ENCODE data around the gene SBF2. TPM values are rescaled to one million over a fixed set of nuclear protein-coding genes. Genes with fewer than 3 reads are reported as not detected.
"Not testable (repeated sequence)": the region's sequence is repeated elsewhere in the genome, so short reads cannot be mapped to it uniquely, and the experiment has no call there.

SBF2 gene
- total and polyA plus RNA-seq, 7 experiments from 2014 or later = 4.2 to 35.2 (median 13.3) TPM

DNA sequence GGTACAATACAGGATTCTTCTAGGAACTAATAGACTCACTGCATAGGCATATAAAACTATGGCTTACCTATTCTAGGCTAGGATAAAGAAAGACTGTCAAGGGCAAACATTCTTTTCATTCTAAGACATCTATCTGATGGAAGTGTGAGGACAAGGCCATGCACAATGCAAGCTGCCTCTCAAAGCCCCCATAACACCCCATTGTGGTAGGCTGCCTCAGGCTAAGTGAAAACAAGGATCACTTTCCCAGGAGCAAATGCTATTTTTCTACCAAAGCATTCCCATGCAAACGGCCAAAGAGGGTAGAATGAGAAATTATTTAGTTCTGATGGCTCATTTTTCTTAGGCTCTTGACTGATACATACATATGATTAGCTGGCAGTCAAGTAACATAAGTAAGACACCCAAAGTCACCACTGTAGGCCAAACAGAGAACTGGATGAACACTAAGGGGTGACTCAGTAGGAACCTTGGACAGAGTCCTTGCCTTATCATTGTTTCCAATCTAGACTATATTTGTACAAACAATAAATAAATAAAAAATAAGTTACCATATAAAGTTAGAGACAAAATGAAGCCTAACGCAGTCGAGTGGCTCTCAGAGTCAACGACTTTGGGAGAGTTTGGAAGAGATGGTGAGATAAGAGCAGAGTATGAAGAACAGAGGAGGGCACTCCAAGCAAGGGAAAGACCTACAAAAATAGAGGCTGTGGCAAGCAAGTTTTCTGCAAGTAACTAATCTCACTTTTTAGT is 303.6 kb downstream of the SBF2 start:
- Mint-ChIP-seq H3K4me3 (no peak overlapping the region), H3K27ac (no peak overlapping the region), H3K9me3 (peaks cover 0 to 6% (median 0%) of the 10 kb centered on the region in 11 donors), H3K36me3 (peaks cover 5 to 64% (median 40%) of the 10 kb centered on the region in 5 donors), H3K4me1 (peaks cover 0 to 6% (median 0%) of the 10 kb centered on the region in 7 donors), H3K27me3 (no peaks in the 10 kb centered on the region)
- H3K27ac ChIP-seq (ENCODE audit: low read depth, low read length) = no peak overlapping the region
- ChIA-PET POLR2A (no interaction called here), CTCF (no interaction called here)
- intact Hi-C loops (cut with micrococcal nuclease) = no loop called here
- H3K27me3 ChIP-seq (ENCODE audit: control insufficient read depth in 2 of 2, insufficient read depth in 2 of 2, low read length in 2 of 2) = no peaks in the 10 kb centered on the region
- no peaks in the 10 kb centered on the region for H3K9me3 ChIP-seq (ENCODE audit: control insufficient read depth in 2 of 3, low read length in 3 of 3)
- H3K4me3 ChIP-seq (ENCODE audit: low read length) = no peak overlapping the region
- no peak for DNase-seq
- H3K36me3 ChIP-seq (ENCODE audit: control insufficient read depth in 2 of 3, insufficient read depth in 3 of 3, low read length in 3 of 3) = no peaks in the 10 kb centered on the region
- no peaks in the 10 kb centered on the region for H3K4me1 ChIP-seq (ENCODE audit: control insufficient read depth in 2 of 2, insufficient read depth in 2 of 2, low read length in 2 of 2)
- ATAC-seq = no peak

DNA sequence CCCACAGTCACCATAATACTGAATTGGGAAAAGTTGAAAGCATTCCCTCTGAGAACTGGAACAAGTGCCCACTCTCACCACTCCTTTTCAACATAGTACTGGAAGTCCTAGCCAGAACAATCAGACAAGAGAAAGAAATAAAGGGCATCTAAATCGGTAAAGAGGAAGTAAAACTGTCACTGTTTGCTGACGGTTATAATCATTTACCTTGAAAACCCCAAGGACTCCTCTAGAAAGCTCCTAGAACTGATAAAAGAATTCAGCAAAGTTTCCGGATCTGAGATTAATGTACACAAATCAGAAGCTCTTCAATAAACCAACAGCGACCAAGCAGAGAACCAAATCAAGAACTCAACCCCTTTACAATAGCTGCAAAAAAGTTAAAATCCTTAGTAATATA is 306.7 kb downstream of the SBF2 start:
- H3K4me3 Mint-ChIP-seq; DNase-seq; H3K27me3 Mint-ChIP-seq; CTCF ChIA-PET; H3K4me3 ChIP-seq (ENCODE audit: low read length); intact Hi-C loops (cut with micrococcal nuclease); H3K36me3 ChIP-seq (ENCODE audit: control insufficient read depth in 2 of 3, insufficient read depth in 3 of 3, low read length in 3 of 3); H3K27ac Mint-ChIP-seq; H3K27ac ChIP-seq (ENCODE audit: low read depth, low read length); H3K27me3 ChIP-seq (ENCODE audit: control insufficient read depth in 2 of 2, insufficient read depth in 2 of 2, low read length in 2 of 2); H3K9me3 Mint-ChIP-seq; ATAC-seq; H3K9me3 ChIP-seq (ENCODE audit: control insufficient read depth in 2 of 3, low read length in 3 of 3); H3K4me1 ChIP-seq (ENCODE audit: control insufficient read depth in 2 of 2, insufficient read depth in 2 of 2, low read length in 2 of 2): not testable (repeated sequence)
- H3K4me1 Mint-ChIP-seq = peaks cover 0 to 13% (median 0%) of the 10 kb centered on the region in 7 donors
- H3K36me3 Mint-ChIP-seq = peaks cover 7 to 73% (median 54%) of the 10 kb centered on the region in 5 donors
- POLR2A ChIA-PET = interaction anchor here (0.7 kb wide), 1 partner anchor 128 kb away, joined by 3 read pairs; no protein-coding TSS in a partner anchor

DNA sequence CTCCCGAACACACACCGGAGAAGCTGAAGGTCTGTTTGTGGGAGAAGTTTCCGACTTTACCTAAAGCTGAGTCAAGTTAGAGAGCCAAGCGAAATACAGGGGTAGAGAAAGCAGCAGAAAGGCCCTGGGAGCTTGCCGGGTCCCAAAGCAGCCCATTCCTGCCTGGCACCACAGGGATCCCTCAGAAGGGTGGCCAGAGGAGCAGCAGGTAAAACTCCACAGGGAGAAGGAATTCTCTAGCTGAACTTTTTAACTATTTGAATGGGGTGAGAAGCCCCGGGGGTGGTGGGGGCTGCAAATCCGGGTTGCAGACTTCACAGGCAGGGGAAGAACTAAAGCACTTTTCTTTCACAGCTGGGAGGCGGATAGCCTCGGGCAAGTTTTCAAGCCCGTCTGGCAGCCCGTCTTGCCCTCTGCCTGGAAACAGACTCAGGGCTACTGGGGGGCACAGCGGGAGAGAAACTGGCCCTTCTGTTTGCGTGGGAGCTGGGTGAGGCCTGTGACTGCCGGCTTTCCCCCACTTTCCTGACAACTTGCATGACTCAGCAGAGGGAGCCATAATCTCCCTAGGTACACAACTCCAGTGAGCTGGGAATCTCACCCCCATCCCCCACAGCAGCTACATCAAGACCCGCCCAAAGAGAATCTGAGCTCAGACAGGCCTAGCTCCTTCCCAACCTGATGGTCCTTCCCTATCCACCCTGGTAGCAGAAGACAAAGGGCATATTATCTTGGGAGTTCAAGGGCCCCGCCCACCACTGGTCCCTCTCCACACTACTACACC is 311.0 kb downstream of the SBF2 start:
- Mint-ChIP-seq H3K36me3 (peaks cover 3 to 52% (median 40%) of the 10 kb centered on the region in 5 donors), H3K4me3 (no peak overlapping the region), H3K27me3 (no peaks in the 10 kb centered on the region), H3K4me1 (peaks cover 0 to 13% (median 0%) of the 10 kb centered on the region in 7 donors), H3K27ac (peak overlapping the region in 2 of 9 donors; percentile 36 to 59), H3K9me3 (no peaks in the 10 kb centered on the region)
- intact Hi-C loops (cut with micrococcal nuclease) = no loop called here
- Histone ChIP-seq H3K9me3 (ENCODE audit: control insufficient read depth in 2 of 3, low read length in 3 of 3) (no peaks in the 10 kb centered on the region), H3K27ac (ENCODE audit: low read depth, low read length) (no peak overlapping the region), H3K4me3 (ENCODE audit: low read length) (no peak overlapping the region), H3K36me3 (ENCODE audit: control insufficient read depth in 2 of 3, insufficient read depth in 3 of 3, low read length in 3 of 3) (no peaks in the 10 kb centered on the region), H3K27me3 (ENCODE audit: control insufficient read depth in 2 of 2, insufficient read depth in 2 of 2, low read length in 2 of 2) (no peaks in the 10 kb centered on the region), H3K4me1 (ENCODE audit: control insufficient read depth in 2 of 2, insufficient read depth in 2 of 2, low read length in 2 of 2) (no peaks in the 10 kb centered on the region)
- ChIA-PET POLR2A (no interaction called here), CTCF (interaction anchor here (2.2 kb wide), 1 partner anchor 10 kb away, joined by 6 read pairs; no protein-coding TSS in a partner anchor)
- ATAC-seq (no peak), DNase-seq (no peak)

DNA sequence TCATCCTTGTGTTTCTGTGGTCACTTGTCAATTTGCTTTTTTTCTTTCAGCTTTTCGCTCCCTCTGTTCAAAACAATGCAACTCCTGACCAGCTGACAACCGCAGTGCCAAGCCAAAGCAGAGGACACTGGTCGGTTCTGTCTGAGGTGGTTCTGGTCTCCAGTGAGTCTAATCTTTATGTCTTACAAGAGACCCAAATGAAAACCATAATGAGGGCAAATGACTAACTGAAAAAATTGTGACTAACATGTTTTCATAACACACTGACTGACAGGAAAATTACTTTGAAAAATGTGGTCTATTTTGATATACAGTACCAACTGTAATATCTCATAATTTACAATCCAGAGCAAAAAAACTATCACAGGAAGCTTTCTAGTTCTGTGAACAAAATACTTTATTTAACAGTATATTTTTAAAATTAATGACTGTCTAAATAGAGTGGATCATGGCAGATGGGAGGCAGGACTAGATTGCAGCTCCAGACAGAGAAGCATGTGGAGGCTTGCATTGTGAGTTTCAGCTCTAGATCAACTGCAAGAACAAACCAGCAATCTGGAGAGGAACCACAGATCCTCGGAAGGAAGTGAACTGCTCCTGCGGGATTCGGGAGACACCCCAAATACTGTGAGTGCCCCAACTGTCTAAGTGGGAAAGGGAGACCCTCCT is 311.8 kb downstream of the SBF2 start:
- intact Hi-C loops (cut with micrococcal nuclease) = no loop called here
- no peaks in the 10 kb centered on the region for H3K27me3 Mint-ChIP-seq
- H3K36me3 Mint-ChIP-seq = peaks cover 3 to 45% (median 32%) of the 10 kb centered on the region in 5 donors
- DNase-seq (no peak), ATAC-seq (no peak)
- H3K4me1 Mint-ChIP-seq = peaks cover 0 to 13% (median 0%) of the 10 kb centered on the region in 7 donors
- H3K9me3 Mint-ChIP-seq = no peaks in the 10 kb centered on the region
- no peak overlapping the region for H3K27ac Mint-ChIP-seq
- no peak overlapping the region for H3K4me3 Mint-ChIP-seq
- no peaks in the 10 kb centered on the region for H3K9me3 ChIP-seq (ENCODE audit: control insufficient read depth in 2 of 3, low read length in 3 of 3)
- H3K27me3 ChIP-seq (ENCODE audit: control insufficient read depth in 2 of 2, insufficient read depth in 2 of 2, low read length in 2 of 2) = no peaks in the 10 kb centered on the region
- H3K36me3 ChIP-seq (ENCODE audit: control insufficient read depth in 2 of 3, insufficient read depth in 3 of 3, low read length in 3 of 3) = no peaks in the 10 kb centered on the region
- ChIA-PET CTCF (interaction anchor here (2.2 kb wide), 1 partner anchor 9 kb away, joined by 6 read pairs; no protein-coding TSS in a partner anchor), POLR2A (no interaction called here)
- H3K27ac ChIP-seq (ENCODE audit: low read depth, low read length) = no peak overlapping the region
- H3K4me3 ChIP-seq (ENCODE audit: low read length) = no peak overlapping the region
- no peaks in the 10 kb centered on the region for H3K4me1 ChIP-seq (ENCODE audit: control insufficient read depth in 2 of 2, insufficient read depth in 2 of 2, low read length in 2 of 2)

DNA sequence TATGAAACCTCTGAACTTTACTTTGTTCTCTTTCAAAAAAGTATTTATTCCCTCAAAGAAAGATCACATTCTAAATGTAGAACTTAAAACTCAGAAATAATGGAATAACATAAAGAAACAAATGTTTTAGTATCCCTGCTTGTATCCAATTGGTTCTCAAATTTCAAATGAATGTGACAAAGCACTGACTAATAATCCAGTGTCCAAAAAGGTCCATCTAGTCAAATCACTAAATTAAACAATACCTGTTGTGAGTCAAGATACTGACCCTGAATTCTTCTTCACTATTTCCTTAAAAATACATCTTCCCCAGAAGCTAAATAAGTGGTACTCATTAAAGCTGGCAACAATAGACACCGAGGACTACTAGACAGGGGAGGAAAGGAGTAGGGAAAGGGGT is 313.1 kb downstream of the SBF2 start:
- ChIA-PET CTCF (no interaction called here), POLR2A (no interaction called here)
- intact Hi-C loops (cut with micrococcal nuclease) = no loop called here
- no peaks in the 10 kb centered on the region for H3K27me3 Mint-ChIP-seq
- H3K4me1 Mint-ChIP-seq = peaks cover 0 to 6% (median 0%) of the 10 kb centered on the region in 7 donors
- no peak for ATAC-seq
- Histone ChIP-seq H3K4me3 (ENCODE audit: low read length) (no peak overlapping the region), H3K36me3 (ENCODE audit: control insufficient read depth in 2 of 3, insufficient read depth in 3 of 3, low read length in 3 of 3) (no peaks in the 10 kb centered on the region), H3K9me3 (ENCODE audit: control insufficient read depth in 2 of 3, low read length in 3 of 3) (no peaks in the 10 kb centered on the region), H3K27ac (ENCODE audit: low read depth, low read length) (no peak overlapping the region), H3K4me1 (ENCODE audit: control insufficient read depth in 2 of 2, insufficient read depth in 2 of 2, low read length in 2 of 2) (no peaks in the 10 kb centered on the region), H3K27me3 (ENCODE audit: control insufficient read depth in 2 of 2, insufficient read depth in 2 of 2, low read length in 2 of 2) (no peaks in the 10 kb centered on the region)
- DNase-seq = no peak
- H3K9me3 Mint-ChIP-seq = no peaks in the 10 kb centered on the region
- peaks cover 2 to 36% (median 19%) of the 10 kb centered on the region in 5 donors for H3K36me3 Mint-ChIP-seq
- H3K4me3 Mint-ChIP-seq = no peak overlapping the region
- H3K27ac Mint-ChIP-seq = no peak overlapping the region

DNA sequence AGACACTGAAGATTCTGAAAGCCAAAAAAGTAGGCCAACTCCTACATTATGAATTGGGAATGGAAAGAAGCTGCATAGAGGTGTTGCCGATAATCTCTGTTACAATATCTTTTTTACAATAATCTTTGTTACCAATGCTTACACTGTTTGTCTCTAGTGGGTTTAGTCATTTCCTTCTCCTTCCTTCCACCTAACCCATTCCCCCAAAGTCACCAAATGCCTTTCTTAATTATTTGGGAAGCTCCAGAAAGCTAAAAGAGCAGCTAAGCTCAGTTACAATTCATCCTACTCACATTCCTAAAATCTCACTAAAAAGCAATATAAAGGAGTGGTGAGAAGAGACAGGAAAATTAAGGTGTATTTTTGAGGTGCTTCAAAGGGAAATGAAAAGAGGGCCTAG is 316.5 kb downstream of the SBF2 start:
- H3K36me3 Mint-ChIP-seq = peaks cover 0 to 20% (median 8%) of the 10 kb centered on the region in 5 donors
- peaks cover 0 to 2% (median 0%) of the 10 kb centered on the region in 7 donors for H3K4me1 Mint-ChIP-seq
- ATAC-seq (no peak), DNase-seq (no peak)
- H3K9me3 Mint-ChIP-seq = no peaks in the 10 kb centered on the region
- H3K27me3 Mint-ChIP-seq = no peaks in the 10 kb centered on the region
- Histone ChIP-seq H3K9me3 (ENCODE audit: control insufficient read depth in 2 of 3, low read length in 3 of 3) (no peaks in the 10 kb centered on the region), H3K27ac (ENCODE audit: low read depth, low read length) (no peak overlapping the region), H3K36me3 (ENCODE audit: control insufficient read depth in 2 of 3, insufficient read depth in 3 of 3, low read length in 3 of 3) (no peaks in the 10 kb centered on the region), H3K4me3 (ENCODE audit: low read length) (no peak overlapping the region), H3K27me3 (ENCODE audit: control insufficient read depth in 2 of 2, insufficient read depth in 2 of 2, low read length in 2 of 2) (no peaks in the 10 kb centered on the region), H3K4me1 (ENCODE audit: control insufficient read depth in 2 of 2, insufficient read depth in 2 of 2, low read length in 2 of 2) (no peaks in the 10 kb centered on the region)
- no peak overlapping the region for H3K4me3 Mint-ChIP-seq
- H3K27ac Mint-ChIP-seq = no peak overlapping the region
- intact Hi-C loops (cut with micrococcal nuclease) = loop anchor here in 1 of 2 donors (10.0 kb wide), 1 partner anchor 443 kb away; no protein-coding TSS in a partner anchor
- CTCF ChIA-PET = no interaction called here
- POLR2A ChIA-PET = no interaction called here

Data from naive thymus-derived CD4-positive, alpha-beta T cell (primary cell).